ENCODE results near the gene TBL2.
"Not testable (repeated sequence)": the region's sequence is repeated elsewhere in the genome, so short reads cannot be mapped to it uniquely, and the experiment has no call there.

DNA sequence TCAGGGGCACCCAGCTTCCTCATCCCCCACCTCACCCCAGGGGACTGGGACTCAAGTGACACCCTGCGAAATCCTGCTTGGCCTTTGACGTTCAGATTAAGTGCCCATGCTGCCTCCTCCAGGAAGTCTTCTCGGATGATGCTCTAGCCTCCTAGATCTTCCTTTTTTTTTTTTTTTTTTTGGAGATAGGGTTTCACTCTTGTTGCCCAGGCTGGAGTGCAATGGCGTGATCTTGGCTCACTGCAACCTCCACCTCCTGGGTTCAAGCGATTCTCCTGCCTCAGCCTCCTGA, 29.3 kb upstream of the TBL2 start:
- TF ChIP-seq, protein P1, sequence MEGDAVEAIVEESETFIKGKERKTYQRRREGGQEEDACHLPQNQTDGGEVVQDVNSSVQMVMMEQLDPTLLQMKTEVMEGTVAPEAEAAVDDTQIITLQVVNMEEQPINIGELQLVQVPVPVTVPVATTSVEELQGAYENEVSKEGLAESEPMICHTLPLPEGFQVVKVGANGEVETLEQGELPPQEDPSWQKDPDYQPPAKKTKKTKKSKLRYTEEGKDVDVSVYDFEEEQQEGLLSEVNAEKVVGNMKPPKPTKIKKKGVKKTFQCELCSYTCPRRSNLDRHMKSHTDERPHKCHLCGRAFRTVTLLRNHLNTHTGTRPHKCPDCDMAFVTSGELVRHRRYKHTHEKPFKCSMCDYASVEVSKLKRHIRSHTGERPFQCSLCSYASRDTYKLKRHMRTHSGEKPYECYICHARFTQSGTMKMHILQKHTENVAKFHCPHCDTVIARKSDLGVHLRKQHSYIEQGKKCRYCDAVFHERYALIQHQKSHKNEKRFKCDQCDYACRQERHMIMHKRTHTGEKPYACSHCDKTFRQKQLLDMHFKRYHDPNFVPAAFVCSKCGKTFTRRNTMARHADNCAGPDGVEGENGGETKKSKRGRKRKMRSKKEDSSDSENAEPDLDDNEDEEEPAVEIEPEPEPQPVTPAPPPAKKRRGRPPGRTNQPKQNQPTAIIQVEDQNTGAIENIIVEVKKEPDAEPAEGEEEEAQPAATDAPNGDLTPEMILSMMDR (IDR thresholded peaks at IDR 0.05; ENCODE audit: insufficient read depth, low read length) = not testable (repeated sequence)
- TF ChIP-seq POLR2AphosphoS5, GABPA (IDR thresholded peaks at IDR 0.05; ENCODE audit: low read depth): not testable (repeated sequence)
- TF ChIP-seq, protein P2, sequence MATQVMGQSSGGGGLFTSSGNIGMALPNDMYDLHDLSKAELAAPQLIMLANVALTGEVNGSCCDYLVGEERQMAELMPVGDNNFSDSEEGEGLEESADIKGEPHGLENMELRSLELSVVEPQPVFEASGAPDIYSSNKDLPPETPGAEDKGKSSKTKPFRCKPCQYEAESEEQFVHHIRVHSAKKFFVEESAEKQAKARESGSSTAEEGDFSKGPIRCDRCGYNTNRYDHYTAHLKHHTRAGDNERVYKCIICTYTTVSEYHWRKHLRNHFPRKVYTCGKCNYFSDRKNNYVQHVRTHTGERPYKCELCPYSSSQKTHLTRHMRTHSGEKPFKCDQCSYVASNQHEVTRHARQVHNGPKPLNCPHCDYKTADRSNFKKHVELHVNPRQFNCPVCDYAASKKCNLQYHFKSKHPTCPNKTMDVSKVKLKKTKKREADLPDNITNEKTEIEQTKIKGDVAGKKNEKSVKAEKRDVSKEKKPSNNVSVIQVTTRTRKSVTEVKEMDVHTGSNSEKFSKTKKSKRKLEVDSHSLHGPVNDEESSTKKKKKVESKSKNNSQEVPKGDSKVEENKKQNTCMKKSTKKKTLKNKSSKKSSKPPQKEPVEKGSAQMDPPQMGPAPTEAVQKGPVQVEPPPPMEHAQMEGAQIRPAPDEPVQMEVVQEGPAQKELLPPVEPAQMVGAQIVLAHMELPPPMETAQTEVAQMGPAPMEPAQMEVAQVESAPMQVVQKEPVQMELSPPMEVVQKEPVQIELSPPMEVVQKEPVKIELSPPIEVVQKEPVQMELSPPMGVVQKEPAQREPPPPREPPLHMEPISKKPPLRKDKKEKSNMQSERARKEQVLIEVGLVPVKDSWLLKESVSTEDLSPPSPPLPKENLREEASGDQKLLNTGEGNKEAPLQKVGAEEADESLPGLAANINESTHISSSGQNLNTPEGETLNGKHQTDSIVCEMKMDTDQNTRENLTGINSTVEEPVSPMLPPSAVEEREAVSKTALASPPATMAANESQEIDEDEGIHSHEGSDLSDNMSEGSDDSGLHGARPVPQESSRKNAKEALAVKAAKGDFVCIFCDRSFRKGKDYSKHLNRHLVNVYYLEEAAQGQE (IDR thresholded peaks at IDR 0.05; ENCODE audit: insufficient replicate concordance, low read depth) = not testable (repeated sequence)
